Upper lobe of left lung (tissue), 4 donors: ENCODE results near the gene TMEM14A.
"Not testable (repeated sequence)": the region's sequence is repeated elsewhere in the genome, so short reads cannot be mapped to it uniquely, and the experiment has no call there.

Source experiments
- EP300 ChIP-seq, 4 donors: sonication (generic); formaldehyde crosslinking; IDR thresholded peaks; one replicate each; pipeline ENCODE4 v1.5.1; 2017; ENCODE audit warnings: antibody characterized with exemption in 4 of 4, control low read depth in 2 of 4
- POLR2AphosphoS5 ChIP-seq, 2 donors: sonication (generic); formaldehyde crosslinking; IDR thresholded peaks; one replicate each; pipeline ENCODE4 v1.5.1; 2017; ENCODE audit warnings: antibody characterized with exemption in 2 of 2
- TF ChIP-seq, protein P1 (sequence below), 6 experiments: fragments of 450-650 bp in 4 of 6; fragments of 200-600 bp in 2 of 6; sonication (generic) in 2 of 6; IDR thresholded peaks; one replicate each; pipeline ENCODE4 v1.5.1; 2016 to 2019; ENCODE audit warnings: antibody characterized with exemption in 6 of 6

DNA sequence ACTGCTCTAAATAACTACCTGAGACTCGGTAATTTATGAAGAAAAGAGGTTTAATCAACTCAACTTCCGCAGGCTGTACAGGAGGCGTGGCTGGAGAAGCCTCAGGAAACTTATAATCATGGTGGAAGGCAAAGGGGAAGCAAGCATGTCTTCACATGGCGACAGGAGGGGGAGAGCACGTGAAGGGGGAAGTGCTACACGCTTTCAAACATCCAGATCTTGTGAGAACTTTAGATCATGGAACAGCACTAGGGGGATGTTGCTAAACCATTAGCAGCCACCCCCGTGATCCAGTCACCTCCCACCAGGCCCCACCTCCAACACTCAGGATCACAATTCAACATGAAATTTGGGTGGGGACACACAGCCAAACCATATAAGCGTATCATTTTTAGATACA lies 5.7 kb downstream of the TMEM14A start:
- TF ChIP-seq POLR2AphosphoS5, EP300 (IDR thresholded peaks at IDR 0.05): not testable (repeated sequence)
- TF ChIP-seq, protein P1, sequence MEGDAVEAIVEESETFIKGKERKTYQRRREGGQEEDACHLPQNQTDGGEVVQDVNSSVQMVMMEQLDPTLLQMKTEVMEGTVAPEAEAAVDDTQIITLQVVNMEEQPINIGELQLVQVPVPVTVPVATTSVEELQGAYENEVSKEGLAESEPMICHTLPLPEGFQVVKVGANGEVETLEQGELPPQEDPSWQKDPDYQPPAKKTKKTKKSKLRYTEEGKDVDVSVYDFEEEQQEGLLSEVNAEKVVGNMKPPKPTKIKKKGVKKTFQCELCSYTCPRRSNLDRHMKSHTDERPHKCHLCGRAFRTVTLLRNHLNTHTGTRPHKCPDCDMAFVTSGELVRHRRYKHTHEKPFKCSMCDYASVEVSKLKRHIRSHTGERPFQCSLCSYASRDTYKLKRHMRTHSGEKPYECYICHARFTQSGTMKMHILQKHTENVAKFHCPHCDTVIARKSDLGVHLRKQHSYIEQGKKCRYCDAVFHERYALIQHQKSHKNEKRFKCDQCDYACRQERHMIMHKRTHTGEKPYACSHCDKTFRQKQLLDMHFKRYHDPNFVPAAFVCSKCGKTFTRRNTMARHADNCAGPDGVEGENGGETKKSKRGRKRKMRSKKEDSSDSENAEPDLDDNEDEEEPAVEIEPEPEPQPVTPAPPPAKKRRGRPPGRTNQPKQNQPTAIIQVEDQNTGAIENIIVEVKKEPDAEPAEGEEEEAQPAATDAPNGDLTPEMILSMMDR (IDR thresholded peaks at IDR 0.05) = not testable (repeated sequence)
